ENCODE measurements around the gene RETREG1.

- TF ChIP-seq CTCF (IDR thresholded peaks at IDR 0.05; ENCODE audit: low read length) (no peak), EZH2 (optimal IDR thresholded peaks at IDR 0.05; ENCODE audit: low read depth, low read length) (no peak)
Observed at GRCh38 chr5:16661713-16662112, 44.9 kb upstream of the RETREG1 start.
